Measurements from ENCODE around the gene NR2E3. TPM values are rescaled to one million over a fixed set of nuclear protein-coding genes. Genes with fewer than 3 reads are reported as not detected.

The NR2E3 gene
- not detected in 2 replicates for polyA plus RNA-seq (2014; cell fraction: cytosol; rRNA removed)
- not detected in 2 replicates for polyA plus RNA-seq (2014; cell fraction: nucleus; rRNA removed)

DNA sequence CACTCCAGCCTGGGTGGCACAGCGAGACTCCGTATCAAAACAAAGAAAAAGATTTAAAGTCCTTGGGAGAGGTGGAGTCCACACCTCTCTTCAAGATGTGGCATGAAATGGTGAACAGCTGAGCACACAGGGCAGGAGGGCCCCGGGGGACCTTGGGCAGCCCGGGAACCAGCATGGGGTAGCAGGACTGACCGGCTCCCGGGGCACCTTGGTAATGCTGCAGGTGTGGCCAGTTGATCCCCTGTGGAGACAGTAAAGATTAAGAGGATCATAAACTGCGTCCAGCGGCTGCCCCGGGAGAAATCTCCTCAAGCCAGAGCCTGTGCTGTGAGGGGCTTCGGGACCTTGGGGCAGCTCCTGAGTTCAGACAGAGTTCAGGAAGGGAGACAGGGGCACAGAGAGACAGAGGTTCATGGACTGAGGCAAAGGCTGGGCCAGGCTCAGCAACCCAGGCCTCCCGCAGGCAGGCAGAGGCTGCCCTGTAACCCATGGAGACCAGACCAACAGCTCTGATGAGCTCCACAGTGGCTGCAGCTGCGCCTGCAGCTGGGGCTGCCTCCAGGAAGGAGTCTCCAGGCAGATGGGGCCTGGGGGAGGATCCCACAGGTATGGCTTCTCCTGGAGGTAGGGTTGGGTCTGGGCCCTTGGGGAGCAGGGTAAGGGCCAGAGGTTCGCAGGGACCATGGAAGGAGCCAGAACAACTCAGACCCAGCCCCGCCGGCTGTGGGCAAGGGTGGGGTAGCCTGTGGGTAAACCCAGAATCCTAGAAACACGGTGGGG, at the start of gene NR2E3:
Gene NR2E3, plus strand, starts transcription at position 299 of the 780 bp plus-strand sequence. Its CDS starts 190 bp downstream, at position 489.
- DNase-seq (ENCODE audit: low spot score), result no peak

DNA sequence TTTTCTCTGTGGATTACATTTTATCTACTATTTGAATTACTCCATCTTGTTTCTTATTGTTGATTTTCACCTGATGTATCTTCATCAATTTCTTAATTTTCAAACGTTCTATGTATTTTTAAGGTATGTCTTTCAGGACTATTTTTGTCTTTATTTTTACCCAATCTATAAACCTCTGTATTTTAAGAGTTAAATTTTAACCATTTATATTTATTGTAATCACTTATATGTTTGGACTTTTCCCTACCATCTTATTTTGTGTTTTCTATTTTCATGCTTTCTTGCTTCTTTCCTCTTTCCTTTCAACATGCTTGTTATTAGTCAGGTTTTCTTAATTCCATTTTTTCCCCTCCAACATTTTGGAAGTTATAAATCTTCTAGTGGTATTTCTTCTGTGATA, 49.5 kb upstream of the NR2E3 start:
- DNase-seq (ENCODE audit: low spot score), result no peak

DNA sequence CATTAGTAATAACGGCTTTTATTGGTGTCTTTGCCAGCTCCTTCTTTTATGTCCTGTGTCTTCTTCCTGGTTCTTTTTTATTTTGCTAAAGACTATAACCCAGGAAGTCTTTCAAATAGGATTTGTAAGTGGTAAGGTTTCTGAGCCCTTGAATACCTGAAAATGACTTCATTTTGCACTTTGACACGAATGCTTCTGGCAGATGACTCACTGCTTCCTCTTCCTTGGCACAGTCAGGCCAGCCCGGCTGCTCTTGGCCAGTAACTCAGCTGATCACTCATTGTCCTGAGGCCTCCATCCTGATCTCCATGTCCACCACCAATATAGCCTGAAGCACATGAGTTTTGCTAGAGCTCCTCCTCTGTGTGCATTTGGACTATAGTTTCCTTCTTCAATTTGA, 48.7 kb upstream of the NR2E3 start:
- DNase-seq (ENCODE audit: low spot score), result no peak

DNA sequence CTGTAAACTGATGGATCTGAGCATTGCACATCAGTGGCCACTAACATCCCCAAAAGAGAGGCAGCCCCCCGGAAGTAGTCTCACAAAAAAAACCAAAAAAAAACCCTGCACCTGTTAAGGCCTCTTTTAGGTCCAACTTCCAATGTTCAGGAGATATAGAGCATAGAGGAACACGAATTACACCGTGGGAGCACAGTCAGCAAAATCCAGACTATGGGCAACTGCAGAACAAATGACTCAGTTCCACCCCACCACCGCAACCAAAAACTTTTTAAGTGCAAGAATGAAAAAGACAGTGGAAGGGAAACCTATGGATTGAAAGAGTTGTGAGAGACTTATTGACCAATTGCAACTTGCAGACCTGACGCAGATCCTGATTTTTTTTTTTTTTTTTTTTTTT, 42.2 kb upstream of the NR2E3 start:
- DNase-seq (ENCODE audit: low spot score), result no peak

DNA sequence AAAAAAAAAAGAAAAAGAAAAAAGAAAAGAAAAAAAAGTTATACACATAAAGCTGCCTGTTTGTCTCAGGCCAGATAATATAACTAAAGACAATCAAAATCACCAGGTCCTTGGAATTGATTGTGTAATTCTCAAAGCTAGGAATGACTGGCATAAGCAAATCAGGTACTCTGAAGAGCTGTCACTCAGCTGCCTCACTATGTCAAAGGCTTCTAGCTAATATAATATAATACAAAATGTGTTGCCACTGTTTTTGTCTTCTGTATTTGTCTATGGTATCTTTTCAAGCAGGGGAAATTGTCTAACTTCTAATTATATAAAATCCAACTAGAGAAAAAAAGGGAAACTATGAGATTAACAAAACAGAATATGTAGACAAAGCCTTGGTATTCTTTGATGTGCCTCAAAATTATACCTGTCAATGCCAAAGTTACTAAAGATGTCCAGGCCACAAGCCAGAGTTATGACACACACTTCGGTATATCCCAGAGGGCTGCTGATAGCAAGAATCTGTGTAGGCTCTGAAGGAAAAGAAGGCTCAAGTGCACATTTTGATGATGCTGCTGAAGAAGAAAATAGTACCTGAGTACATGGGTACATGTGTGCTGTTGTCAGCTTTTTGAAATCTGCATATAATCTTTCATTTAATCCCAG, 37.0 kb upstream of the NR2E3 start:
- DNase-seq (ENCODE audit: low spot score), result no peak

DNA sequence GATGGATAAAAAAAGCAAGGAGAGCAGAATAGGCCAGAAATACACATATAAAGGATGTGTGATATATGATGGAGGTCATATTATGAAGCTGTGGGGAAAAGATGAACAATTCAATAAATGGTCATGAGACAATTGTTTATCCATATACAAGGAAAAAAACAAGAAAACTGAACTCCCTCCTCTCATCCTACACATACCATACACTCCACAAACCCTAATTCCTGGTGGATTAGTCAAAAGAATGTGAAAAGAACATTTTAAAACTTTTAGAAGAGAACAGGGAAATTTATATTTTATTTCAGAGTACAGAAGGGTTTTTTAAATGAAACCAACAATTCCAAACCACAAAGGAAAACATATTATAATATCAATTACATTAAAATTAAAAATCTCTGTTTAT, 34.5 kb upstream of the NR2E3 start:
- DNase-seq (ENCODE audit: low spot score), result no peak

DNA sequence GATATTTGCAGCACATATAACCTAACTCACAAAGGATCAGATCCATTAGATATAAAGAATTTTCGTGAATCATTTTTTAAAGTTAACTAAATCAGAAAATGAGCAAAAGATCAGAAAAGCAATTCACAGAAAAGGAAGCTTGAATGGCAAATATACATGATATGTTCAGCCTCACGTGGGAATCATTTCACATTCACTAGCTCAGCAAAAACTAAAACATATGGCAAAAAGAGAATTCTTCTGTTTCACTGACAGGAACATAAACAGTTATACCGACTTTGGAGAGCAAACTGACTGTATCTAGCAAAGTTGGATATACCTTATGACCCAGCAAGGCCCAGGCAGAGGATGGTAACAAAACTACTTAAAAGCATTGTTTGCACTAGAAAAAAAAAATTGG, 34.0 kb upstream of the NR2E3 start:
- no peak for DNase-seq (ENCODE audit: low spot score)

DNA sequence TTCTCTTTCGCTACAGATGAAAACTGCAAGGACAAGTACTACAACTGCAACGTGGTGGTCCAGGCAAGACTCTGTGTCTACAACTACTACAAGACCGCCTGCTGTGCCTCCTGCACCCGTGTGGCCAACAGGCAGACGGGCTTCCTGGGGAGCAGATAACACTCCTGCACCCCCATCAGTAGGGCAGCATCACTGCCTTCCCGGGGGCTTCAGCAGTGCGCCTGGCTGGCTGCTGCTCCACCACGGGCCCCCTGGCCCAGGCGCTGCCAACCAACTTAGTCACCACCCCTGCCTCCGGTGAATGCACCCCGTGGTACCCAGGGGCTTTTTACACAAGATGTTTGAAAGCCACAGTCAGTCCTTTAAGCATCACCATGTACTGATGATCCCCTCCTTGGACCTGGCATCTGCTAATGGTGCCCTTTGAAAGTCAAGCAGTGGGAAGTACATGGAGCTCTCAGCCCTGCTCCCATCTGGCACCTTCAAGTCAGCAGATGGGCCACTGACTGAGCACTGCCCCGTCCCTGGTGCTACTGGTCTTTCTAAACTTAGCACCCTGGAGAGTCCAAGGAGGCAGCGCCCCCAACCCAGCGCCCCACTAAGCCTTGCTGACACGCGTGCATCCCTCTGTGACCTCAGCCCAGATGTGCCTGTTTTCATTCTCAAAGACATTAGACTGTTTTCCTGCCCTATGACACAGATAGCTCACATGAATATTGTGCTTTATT, 33.0 kb upstream of the NR2E3 start:
- DNase-seq (ENCODE audit: low spot score), result no peak

DNA sequence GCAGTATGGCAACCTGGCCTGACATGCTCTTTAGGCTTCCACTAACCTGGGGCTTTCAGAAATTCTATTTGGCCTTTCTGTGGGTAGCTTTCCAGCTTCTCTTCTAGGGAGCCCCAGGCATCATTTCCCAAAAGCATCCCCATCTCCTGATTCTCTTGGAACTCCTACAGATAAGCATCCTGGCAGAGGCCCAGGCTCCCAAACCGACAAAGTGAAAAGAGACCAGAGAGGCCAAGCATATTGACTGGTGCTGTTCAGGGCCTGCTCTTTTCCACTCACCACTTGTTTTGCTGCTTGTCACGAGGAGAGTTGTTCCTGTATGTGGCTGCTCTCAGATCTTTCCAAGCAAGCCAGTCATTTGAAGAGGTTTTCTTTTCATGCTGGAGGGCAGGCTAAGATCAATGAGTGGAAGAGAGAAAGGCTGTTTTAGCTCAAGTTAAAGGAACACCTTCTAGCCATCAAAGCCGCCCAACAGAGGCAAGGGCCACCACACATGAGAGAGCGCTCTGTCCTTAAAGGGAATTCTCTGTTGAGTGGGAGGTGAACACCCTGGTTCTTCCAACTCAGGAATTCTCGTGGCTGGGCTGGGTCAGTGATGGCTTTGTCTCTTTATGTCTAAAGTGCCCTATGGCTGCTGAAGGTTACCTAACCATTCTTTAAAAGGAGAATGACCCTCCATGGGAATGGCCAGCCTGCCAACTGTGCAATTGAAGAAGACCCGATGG, 31.1 kb upstream of the NR2E3 start:
- DNase-seq (ENCODE audit: low spot score), result no peak

DNA sequence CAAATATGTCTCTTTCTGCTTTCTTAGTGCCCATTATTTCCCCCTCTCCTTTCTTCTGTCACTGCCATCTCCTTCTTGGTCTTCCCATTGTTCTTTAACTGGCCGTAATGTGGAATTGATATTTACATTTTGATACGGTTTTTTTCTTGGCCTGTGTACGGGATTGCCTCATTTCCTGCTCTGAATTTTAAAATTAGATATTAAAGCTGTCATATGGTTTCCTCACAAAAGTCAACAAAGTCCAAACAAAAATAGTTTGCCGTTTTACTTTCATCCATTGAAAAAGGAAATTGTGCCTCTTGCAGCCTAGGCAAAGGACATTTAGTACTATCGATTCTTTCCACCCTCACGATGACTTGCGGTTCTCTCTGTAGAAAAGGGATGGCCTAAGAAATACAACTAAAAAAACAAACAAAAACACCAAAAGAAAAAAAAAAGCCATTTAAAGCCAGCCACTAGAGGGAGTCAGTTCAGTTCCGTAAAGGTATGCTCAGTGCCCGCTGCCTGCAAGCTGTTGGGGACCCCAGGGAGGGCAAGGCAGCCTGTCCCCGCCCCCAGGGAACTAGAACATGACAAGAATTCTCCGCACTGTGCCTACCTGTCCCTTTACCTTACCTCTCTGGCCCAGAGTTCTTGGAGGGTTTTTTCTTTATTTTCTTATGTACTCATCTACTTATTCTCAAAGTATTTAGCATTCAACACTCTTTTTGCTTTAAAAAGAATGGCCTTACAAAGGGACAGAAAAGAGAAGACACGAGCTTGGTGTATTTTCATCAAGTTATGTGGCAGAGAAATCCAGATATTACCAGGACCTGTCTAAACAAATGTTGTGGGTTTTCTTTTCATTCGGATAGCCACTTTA, 30.0 kb upstream of the NR2E3 start:
- DNase-seq (ENCODE audit: low spot score), result peak; percentile 48

DNA sequence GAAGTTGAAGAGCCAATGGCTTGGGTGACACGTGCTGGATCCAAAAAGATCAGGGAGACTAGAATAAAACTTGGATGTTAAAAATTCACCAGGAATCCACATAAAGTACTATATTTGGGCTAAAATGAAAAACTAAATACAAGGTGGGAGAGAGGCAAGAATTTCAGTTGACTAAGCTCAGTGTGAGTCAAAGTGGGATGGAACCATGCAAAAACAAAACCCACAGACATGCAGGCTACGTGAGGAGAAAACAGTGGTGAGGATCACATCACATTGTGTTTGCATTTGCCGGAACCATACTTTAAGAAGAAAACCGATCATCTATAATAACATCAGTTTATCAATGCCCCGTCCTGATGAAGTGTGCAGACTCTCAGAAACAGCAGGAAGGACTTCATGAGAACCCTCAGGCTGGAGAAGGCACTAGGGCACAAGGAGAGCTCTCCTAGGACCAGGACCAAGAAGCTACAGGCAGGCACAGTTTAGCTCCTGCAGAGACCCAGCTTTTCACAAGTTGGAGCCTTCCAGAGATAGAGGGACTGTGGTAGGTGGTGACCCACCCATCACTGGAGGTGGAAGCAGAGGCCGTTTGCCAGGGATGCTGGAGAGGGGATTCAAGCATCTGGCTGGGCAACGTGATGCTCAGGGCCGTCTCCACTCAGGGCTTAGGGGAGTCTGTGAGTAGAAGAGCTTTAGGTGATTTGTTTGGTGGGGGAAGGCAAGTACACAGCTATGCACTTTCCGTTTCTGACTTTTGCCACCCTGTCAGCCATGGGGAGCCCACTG, 29.0 kb upstream of the NR2E3 start:
- no peak for DNase-seq (ENCODE audit: low spot score)

DNA sequence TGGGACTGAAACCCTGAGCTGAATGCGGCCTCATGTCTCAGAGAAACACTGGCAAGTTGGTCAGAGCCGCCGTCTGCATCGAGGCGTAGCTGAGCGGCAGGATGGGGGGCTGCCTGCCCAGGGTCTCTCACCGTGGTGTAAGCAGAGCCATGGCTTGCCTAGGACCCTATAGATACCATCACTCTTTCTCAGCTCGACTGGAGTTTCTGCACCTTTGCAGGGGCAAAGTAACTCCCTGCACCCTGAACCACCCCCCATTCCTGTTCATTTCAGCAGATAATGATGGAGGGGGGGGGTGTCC, 28.4 kb upstream of the NR2E3 start:
- DNase-seq (ENCODE audit: low spot score), result no peak

DNA sequence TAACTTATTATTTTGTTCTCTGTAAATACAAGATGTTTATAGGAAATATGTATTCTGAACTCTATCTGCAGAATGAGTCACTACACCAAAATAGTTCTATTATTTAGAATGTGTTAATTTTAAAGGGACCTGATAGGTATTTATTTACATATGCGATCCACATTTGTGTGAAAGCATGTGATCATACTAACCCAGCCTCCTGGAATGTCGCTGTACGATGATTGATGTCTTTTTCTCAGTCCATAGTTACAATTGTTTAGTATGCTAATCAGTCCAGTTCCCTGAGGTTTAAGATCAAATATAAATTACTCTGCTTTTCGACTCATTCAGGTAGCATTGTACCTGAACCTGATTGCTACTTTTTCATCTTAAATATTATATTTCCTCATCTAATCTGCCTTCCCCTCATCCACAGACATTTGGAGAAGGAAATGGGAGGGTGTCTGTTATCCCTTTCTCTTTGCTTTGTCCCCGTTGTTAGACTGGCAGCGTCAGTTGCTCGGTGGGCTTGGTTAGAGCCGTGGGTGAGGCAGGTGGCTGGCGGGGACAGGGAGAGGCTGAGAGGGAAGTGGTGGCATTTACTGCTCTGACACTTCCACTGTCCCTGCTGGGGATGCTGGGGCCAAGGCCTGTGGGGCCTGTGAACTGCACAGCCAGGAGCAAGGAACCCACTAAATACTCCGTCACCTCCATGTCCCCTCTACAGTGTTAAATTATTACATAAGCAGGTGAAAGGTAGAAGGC, 27.8 kb upstream of the NR2E3 start:
- no peak for DNase-seq (ENCODE audit: low spot score)

DNA sequence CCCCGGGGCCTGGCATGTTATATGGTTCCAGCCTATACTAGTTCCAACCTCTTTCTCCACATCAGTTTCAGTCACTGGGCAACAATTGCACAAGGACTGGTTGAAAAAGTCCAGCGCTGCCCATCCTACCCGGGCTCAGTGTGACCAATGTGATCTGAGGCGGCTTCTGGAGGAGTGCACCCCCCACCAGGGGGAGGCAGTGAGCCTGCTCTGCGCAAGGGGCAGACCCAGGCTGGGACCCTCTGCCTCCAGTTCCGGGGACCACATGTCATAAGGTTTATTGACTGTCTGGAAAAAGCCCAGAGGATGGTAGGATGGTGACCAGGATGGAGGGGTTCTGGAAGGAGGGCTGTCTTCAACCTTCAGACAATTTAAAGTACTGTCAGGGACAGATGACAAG, 25.6 kb upstream of the NR2E3 start:
- no peak for DNase-seq (ENCODE audit: low spot score)

DNA sequence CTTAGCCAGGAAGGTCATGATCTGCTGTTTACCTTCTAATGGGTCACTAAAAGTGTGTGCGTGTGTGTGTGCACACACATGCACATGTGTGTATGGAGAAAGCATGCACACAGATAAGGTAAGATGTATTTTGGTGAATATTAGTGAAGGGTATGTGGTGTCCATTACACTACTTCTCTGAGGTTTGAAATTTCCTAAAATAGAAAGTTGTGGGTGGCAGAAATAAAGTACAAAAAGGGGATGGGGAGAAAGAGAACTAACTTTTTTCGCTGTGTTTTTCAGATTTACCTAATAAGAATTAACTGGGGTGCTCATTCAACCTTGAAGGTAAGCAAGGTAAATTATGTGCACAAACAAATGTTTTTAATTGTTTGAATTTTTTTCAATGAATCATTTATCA, 24.4 kb upstream of the NR2E3 start:
- no peak for DNase-seq (ENCODE audit: low spot score)

DNA sequence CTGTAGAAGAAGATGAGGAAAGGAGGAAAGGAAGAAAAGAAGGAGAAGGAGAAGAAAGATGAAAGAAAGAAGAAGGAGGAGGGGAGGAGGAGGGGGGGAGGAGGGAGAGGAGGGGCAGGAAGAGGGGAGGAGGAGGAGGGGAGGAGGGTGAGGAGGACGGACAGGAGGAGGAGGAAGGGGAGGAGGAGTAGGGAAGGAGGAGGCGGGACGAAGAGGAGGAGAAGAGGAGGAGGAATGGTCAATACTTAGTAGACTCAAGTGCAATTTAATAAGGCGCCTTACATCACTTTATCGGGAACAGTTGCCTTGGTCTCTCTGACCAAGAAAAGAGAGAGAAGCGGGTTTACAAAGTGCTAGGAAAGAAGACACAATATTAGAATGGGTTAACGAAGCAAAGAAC, 23.7 kb upstream of the NR2E3 start:
- no peak for DNase-seq (ENCODE audit: low spot score)

DNA sequence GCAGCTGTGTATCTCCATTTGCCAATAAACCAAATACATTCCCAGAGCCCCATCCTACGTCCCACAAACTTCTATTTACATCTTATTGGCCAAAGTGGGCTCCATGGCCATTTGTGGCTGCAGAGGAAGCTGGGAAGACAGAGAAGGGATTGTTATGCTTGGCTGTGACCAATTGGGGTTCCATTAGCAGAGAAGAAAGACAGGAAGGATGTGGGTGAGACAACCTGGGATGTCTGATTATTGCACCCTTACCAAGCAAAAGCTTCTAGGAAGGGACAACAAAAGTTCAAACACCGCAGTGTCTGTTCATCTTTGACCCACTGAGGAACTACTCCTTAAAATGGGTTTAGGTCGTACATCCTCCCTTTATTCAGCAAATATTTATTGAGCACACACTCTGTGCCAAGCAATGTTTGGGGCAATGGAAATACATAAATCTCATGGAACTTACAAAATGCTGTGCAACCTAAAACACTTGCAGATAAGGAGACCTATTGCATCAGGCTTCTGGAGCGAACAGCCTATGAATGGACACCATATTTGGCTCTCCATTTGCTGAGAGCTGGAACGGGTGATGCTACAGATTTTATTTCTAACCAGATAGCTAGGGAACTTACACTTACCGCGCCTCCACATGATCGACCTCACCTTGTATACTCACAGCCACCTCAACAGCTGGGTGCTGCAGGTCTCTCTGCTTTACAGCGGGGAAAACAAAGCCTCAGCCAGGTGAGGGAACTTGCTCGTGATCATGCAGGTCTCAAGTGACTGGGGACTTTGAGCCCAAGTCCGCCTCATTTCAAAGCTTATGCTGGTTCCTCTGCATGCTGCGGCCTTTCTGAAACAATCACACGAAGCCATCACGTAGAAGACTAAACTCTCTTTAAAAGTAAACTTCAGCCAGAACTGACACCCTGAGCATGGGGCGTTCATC, 21.4 kb upstream of the NR2E3 start:
- no peak for DNase-seq (ENCODE audit: low spot score)

DNA sequence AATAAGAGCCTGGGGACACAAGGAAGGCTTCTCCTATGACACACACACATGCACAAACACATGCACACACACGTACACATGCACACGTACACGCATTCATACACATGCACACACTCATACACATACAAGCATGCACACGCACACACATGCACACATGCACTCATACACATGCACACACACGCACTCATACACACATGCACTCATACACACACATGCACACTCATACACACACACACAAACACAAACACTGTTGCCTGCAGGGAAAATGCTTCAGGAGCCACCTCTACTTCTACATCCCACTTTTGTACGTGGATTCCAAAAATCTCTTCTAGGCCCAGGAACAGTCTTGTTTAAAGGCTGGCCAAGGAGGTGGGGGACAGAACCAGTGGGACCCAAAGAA, 20.7 kb upstream of the NR2E3 start:
- no peak for DNase-seq (ENCODE audit: low spot score)

Measured in SK-N-DZ (cell line).